OCI-LY1 (cell line): ENCODE results near the gene PER2.

Experiments
- EZH2 ChIP-seq: fragments of 200-600 bp; sonication (generic), shearing (Covaris generic); IDR thresholded peaks from 2 replicates; pipeline ENCODE4 v1.8.0; 2017; ENCODE audit warnings: borderline replicate concordance, mixed run types, mild to moderate bottlenecking, antibody characterized with exemption, low read length, moderate library complexity, mixed read lengths
- TF ChIP-seq, protein P1 (sequence below): fragments of 200-600 bp; sonication (generic), shearing (Covaris generic); IDR thresholded peaks from 2 replicates; pipeline ENCODE4 v1.5.1; 2017; ENCODE audit warnings: mild to moderate bottlenecking, antibody characterized with exemption, low read length, moderate library complexity, mixed read lengths

DNA sequence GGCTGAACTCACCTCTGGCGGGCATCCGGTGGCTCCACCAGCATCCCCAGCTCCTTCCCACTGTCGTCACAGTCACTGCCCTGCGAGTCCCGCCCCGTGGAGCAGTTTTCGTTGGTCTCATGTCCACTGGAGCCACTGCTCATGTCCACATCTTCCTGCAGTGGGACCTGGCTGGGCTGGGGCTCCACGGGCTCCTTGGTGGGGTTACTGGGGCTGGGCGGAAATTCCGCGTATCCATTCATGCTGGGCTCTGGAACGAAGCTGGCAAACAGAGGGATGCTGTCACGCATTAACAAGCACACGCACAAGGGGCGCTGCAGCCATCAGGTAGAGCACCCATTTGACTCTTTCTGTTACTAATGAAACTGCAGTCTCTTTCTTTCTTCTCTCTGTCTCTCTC lies 10.7 kb downstream of the PER2 start:
- TF ChIP-seq EZH2: no peak
- TF ChIP-seq, protein P1, sequence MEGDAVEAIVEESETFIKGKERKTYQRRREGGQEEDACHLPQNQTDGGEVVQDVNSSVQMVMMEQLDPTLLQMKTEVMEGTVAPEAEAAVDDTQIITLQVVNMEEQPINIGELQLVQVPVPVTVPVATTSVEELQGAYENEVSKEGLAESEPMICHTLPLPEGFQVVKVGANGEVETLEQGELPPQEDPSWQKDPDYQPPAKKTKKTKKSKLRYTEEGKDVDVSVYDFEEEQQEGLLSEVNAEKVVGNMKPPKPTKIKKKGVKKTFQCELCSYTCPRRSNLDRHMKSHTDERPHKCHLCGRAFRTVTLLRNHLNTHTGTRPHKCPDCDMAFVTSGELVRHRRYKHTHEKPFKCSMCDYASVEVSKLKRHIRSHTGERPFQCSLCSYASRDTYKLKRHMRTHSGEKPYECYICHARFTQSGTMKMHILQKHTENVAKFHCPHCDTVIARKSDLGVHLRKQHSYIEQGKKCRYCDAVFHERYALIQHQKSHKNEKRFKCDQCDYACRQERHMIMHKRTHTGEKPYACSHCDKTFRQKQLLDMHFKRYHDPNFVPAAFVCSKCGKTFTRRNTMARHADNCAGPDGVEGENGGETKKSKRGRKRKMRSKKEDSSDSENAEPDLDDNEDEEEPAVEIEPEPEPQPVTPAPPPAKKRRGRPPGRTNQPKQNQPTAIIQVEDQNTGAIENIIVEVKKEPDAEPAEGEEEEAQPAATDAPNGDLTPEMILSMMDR: no peak
